Central memory CD8-positive, alpha-beta T cell (primary cell): Measurements from ENCODE around the gene REV1.
"Not testable (repeated sequence)": the region's sequence is repeated elsewhere in the genome, so short reads cannot be mapped to it uniquely, and the experiment has no call there.

Experiments used
- ATAC-seq: fragments of 150-1000 bp; cut with Tn5 transposase; replicated peaks from 2 replicates; pipeline ENCODE4 v1.10.0; 2022; ENCODE audit warnings: mild to moderate bottlenecking, moderate FRiP score, moderate number of reproducible peaks; ENCODE audit not compliant: poor library complexity, severe bottlenecking; ENCODE audit errors: extremely low read depth
- DNase-seq, 2 donors: peaks; one replicate each; pipeline ENCODE4 v3.0.0; 2021; ENCODE audit warnings: low spot score in 2 of 2
- H3K27ac Mint-ChIP-seq: one replicate; pipeline ENCODE4 v1.8.0; 2022; ENCODE audit warnings: low read depth, mild to moderate bottlenecking, moderate library complexity, mixed read lengths
- H3K27me3 Mint-ChIP-seq: one replicate; pipeline ENCODE4 v1.8.0; 2022; ENCODE audit warnings: mixed read lengths
- H3K36me3 Mint-ChIP-seq: one replicate; pipeline ENCODE4 v1.8.0; 2022; ENCODE audit warnings: mild to moderate bottlenecking, moderate library complexity, mixed read lengths; ENCODE audit not compliant: insufficient read depth
- H3K4me1 Mint-ChIP-seq: one replicate; pipeline ENCODE4 v1.8.0; 2022; ENCODE audit warnings: mixed read lengths
- H3K4me3 Mint-ChIP-seq: one replicate; pipeline ENCODE4 v1.8.0; 2022; ENCODE audit warnings: mild to moderate bottlenecking, moderate library complexity, mixed read lengths
- H3K9me3 Mint-ChIP-seq: one replicate; pipeline ENCODE4 v1.8.0; 2022; ENCODE audit warnings: mixed read lengths

Gene REV1

DNA sequence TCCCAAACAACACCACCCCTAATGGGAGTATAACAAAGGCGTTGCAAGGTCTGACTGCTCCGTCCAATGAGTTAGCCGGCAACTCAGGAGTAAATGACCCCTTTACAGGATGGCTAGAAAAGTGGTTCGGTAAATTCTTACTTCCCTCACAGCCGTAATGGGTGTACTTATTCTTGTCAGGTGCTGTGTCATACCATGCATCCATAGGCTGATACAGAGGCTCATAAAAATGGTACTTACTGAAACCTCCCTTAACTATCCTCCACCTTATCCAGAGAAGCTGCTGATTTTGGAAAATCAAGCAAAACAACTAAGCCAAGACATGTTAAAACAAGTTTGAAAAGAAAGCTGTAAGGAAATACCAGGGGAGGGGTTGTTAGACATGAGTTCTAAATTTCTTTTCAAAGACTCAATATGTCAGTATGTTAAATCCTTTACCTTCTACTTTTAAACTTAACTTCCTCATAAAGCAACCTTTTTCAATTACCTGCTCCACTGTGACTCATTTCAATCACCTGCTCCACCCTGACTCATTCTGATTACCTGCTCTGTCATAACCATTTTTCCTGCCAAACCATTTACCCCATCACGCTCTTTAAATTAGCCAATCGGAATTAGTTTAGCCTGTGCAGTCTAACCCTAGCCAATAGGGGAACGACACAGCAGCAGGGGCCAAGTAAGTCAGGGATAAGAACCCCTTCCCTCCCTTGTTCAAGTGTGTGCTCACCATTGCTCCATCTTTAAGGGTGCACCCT lies 14.0 kb upstream of the REV1 start:
- not testable (repeated sequence) for H3K9me3 Mint-ChIP-seq, H3K4me1 Mint-ChIP-seq, H3K4me3 Mint-ChIP-seq, H3K27ac Mint-ChIP-seq, ATAC-seq, H3K36me3 Mint-ChIP-seq, DNase-seq
- H3K27me3 Mint-ChIP-seq: peaks cover 24% of the 10 kb centered on the region

DNA sequence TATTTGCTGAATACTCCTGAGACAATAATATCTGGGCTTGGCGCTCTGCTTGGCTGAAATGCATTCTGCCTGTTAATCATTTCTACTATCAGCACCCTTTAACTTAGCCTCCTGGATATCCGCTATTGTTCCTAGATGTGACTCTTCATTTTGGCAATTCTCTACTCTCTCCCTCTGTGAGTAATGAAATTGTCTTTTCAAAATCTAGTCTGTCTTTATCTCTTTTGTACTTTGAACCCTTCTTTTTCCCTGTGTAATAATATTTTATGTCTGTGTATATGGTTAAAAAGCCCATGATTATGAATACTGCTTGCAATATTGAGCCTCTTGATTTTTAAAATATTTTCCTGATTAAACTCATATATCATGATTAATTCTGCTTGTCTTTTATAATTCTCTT lies 6.2 kb upstream of the REV1 start:
- H3K27me3 Mint-ChIP-seq: peaks cover 56% of the 10 kb centered on the region
- DNase-seq (no peak), ATAC-seq (no peak)
- no peak overlapping the region for H3K27ac Mint-ChIP-seq
- no peaks in the 10 kb centered on the region for H3K4me1 Mint-ChIP-seq
- H3K4me3 Mint-ChIP-seq: no peak overlapping the region
- H3K9me3 Mint-ChIP-seq: no peaks in the 10 kb centered on the region
- H3K36me3 Mint-ChIP-seq: no peaks in the 10 kb centered on the region

DNA sequence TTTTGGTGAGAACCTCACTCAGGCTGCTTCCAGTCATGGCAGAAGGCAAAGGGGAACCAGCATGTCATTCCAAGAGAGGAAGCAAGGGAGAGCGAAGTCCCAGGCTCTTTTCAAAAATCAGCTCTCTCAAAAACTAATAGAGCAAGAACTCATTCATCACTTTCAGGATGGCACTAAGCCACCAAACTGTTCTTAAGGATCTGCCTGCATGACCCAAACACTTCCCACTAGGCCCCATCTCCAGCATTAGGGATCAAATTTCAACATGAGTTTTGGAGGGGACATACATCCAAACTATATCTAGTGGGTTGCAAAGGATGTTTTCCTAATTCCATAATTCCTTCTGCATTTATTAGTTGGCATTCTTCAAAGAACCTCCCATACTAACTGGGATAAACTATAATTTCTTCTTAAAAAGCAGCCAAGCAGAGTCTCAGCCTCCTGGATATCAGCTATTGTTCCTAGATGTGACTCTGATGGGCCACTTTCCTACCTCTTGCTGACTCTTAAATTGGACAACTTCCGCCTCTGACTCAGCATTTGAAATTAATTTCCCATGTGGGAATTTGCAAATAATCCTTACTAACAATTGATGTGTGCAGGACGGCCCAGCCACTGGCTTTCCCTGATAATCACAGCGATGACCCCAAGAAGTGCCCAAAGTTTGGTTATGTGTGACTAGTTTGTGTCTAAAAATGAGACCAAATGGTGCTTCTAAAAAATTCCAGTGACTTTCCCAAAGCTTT lies 5.5 kb upstream of the REV1 start:
- peaks cover 48% of the 10 kb centered on the region for H3K27me3 Mint-ChIP-seq

DNA sequence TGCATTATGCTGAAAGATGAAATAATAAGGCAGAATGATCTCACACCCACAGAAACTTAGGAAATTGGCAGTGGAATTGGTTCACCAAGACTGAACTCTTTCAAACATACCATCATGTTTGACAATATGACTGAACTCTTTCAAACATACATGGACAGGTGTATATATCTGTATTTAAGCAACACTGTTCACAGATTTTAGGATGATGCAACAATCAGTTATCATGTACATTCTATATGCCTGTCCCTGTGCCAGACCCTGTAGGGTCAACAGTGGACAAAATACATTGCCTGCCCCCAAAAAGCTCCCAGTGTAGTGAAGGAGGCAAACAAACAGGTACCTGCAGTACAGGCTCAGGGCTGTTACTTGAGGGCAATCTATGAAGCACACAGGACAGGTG lies 2.9 kb upstream of the REV1 start:
- Mint-ChIP-seq H3K27ac (no peak overlapping the region), H3K9me3 (no peaks in the 10 kb centered on the region), H3K4me1 (peaks cover 7% of the 10 kb centered on the region), H3K4me3 (no peak overlapping the region), H3K36me3 (peaks cover 11% of the 10 kb centered on the region), H3K27me3 (peaks cover 23% of the 10 kb centered on the region)
- ATAC-seq (no peak), DNase-seq (no peak)

More for the DNA sequence above, 5.5 kb upstream of the REV1 start:
- Mint-ChIP-seq H3K27ac (no peak overlapping the region), H3K9me3 (no peaks in the 10 kb centered on the region), H3K36me3 (peaks cover 3% of the 10 kb centered on the region), H3K4me3 (no peak overlapping the region), H3K4me1 (no peaks in the 10 kb centered on the region)
- ATAC-seq (no peak), DNase-seq (no peak)

GRCh38 chr2:99490623-99491461 lies 1.0 kb upstream of the REV1 start:
- Mint-ChIP-seq H3K4me1 (peaks cover 17% of the 10 kb centered on the region), H3K27ac (peak overlapping the region; percentile 96), H3K36me3 (peaks cover 11% of the 10 kb centered on the region), H3K27me3 (peaks cover 4% of the 10 kb centered on the region), H3K4me3 (peak overlapping the region; percentile 97), H3K9me3 (no peaks in the 10 kb centered on the region)
- DNase-seq: no peak
- no peak for ATAC-seq

GRCh38 chr2:99489063-99489760 lies 605 bp downstream of the REV1 start:
- H3K36me3 Mint-ChIP-seq: peaks cover 11% of the 10 kb centered on the region
- peaks cover 23% of the 10 kb centered on the region for H3K4me1 Mint-ChIP-seq
- ATAC-seq (peak; percentile 28), DNase-seq (peak; percentile 13 to 20)
- peak overlapping the region; percentile 98 for H3K27ac Mint-ChIP-seq
- H3K27me3 Mint-ChIP-seq: no peaks in the 10 kb centered on the region
- peak overlapping the region; percentile 97 for H3K4me3 Mint-ChIP-seq
- no peaks in the 10 kb centered on the region for H3K9me3 Mint-ChIP-seq

DNA sequence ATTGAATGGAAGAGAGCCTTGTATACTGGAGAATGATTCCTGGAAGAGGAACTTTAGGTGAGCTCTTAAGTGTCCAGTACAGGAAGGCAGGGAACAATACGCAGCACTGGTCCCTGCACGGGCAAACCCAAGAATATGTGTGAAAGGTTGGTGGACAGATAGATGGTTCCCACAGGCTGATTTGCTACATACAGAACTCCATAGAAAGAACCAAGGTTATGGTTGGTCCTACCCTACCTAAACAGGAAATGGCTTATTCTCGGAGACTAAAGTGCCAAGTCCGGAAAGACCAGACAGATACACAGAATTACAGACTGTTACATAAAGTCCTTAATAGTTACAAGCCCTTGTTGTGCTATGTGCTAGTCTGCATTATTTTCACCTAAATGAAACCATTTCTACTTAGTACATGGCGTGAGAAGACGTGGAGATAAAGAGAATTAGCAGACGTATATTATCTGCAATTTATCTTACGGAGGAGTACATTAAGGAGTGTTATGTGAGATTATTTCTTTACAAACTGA lies 1.2 kb downstream of the REV1 start:
- ATAC-seq: no peak
- Mint-ChIP-seq H3K4me3 (peak overlapping the region; percentile 97), H3K4me1 (peaks cover 28% of the 10 kb centered on the region), H3K27me3 (no peaks in the 10 kb centered on the region), H3K36me3 (peaks cover 11% of the 10 kb centered on the region), H3K9me3 (no peaks in the 10 kb centered on the region), H3K27ac (peak overlapping the region; percentile 98)
- DNase-seq: no peak

GRCh38 chr2:99487906-99488305 lies 1.9 kb downstream of the REV1 start:
- no peak overlapping the region for H3K4me3 Mint-ChIP-seq
- ATAC-seq: no peak
- H3K27me3 Mint-ChIP-seq: no peaks in the 10 kb centered on the region
- peaks cover 11% of the 10 kb centered on the region for H3K36me3 Mint-ChIP-seq
- peaks cover 28% of the 10 kb centered on the region for H3K4me1 Mint-ChIP-seq
- no peak for DNase-seq
- H3K27ac Mint-ChIP-seq: no peak overlapping the region
- H3K9me3 Mint-ChIP-seq: no peaks in the 10 kb centered on the region

DNA sequence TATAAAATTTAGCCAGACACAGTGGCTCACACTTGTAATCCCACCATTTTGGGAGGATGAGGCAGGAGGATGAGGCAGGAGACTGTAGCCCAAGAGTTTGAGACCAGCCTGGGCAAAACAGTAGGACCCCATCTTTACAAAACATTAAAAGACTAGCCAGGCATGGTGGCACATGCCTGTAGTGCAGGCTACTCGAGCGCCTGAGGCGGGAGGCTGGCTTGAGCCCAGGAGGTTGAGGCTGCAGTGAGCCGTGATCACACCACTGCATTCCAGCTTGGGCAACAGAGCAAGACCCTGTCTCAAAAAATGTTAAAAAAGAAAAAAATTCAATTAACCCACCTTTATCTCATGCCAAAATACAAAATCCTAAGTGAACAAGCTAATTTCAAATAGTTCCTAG lies 4.0 kb downstream of the REV1 start:
- no peaks in the 10 kb centered on the region for H3K9me3 Mint-ChIP-seq
- H3K4me1 Mint-ChIP-seq: peaks cover 37% of the 10 kb centered on the region
- no peak overlapping the region for H3K4me3 Mint-ChIP-seq
- no peak overlapping the region for H3K27ac Mint-ChIP-seq
- H3K36me3 Mint-ChIP-seq: peaks cover 11% of the 10 kb centered on the region
- no peaks in the 10 kb centered on the region for H3K27me3 Mint-ChIP-seq
- DNase-seq (no peak), ATAC-seq (no peak)

DNA sequence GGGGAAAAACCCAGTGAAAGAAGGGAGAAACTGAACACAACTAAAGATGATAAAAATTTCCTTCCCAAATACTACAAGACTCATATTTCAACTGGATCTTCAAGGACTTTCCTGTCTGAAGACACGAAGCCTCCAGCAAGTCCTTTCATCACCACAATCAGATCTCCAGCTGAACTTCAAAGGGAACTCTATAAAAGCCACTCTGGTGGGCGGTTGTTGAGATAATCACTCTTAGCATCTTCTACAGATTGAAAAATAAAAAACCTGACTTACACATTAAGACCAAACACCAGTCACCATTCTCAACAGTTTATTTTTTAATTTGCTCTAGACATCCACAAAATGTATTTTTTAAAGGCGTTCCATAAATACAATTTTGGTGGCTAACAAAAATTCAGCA lies 4.4 kb downstream of the REV1 start:
- H3K4me1 Mint-ChIP-seq: peaks cover 38% of the 10 kb centered on the region
- DNase-seq: no peak
- no peak for ATAC-seq
- no peak overlapping the region for H3K4me3 Mint-ChIP-seq
- H3K27ac Mint-ChIP-seq: no peak overlapping the region
- H3K27me3 Mint-ChIP-seq: no peaks in the 10 kb centered on the region
- no peaks in the 10 kb centered on the region for H3K9me3 Mint-ChIP-seq
- H3K36me3 Mint-ChIP-seq: peaks cover 9% of the 10 kb centered on the region

GRCh38 chr2:99484205-99484604 lies 5.6 kb downstream of the REV1 start:
- Mint-ChIP-seq H3K4me3 (no peak overlapping the region), H3K27ac (no peak overlapping the region), H3K36me3 (peaks cover 7% of the 10 kb centered on the region), H3K4me1 (peaks cover 48% of the 10 kb centered on the region), H3K9me3 (no peaks in the 10 kb centered on the region), H3K27me3 (no peaks in the 10 kb centered on the region)
- ATAC-seq (no peak), DNase-seq (no peak)

DNA sequence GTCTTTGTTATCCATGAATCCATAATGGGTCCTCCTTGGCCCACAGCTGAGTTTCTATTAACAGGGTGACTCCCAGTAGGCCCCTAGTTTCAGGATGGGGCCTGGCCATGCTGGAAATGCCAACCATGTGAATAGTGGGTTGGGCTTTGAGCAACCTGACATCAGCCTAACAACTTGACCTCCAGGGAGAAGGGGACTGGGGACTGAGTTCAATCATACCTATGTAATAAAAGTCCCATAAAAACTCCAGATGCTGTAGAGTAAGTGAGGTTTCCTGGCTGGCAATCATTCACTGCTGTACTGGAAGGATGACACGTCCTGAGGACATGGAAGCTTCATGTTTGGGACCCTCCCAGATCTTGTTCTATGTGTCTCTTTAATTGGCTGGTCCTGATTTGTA lies 7.9 kb downstream of the REV1 start:
- H3K9me3 Mint-ChIP-seq: no peaks in the 10 kb centered on the region
- ATAC-seq (no peak), DNase-seq (no peak)
- no peak overlapping the region for H3K27ac Mint-ChIP-seq
- H3K4me3 Mint-ChIP-seq: no peak overlapping the region
- peaks cover 4% of the 10 kb centered on the region for H3K36me3 Mint-ChIP-seq
- H3K27me3 Mint-ChIP-seq: no peaks in the 10 kb centered on the region
- H3K4me1 Mint-ChIP-seq: peaks cover 53% of the 10 kb centered on the region
